Mucosa of gallbladder (tissue), 1 donor: ENCODE data around the gene TSHZ2. TPM values are rescaled to one million over a fixed set of nuclear protein-coding genes. Genes with fewer than 3 reads are reported as not detected.
A peak's percentile ranks its signal among the peaks of the same experiment; 100 is the strongest.

Source experiments
- DNase-seq: peaks from one replicate; pipeline ENCODE4 v3.0.0-alpha.2; 2020; ENCODE audit warnings: low spot score
- total RNA-seq: library from RNA; stranded (reverse); gene quantifications from one replicate; pipeline ENCODE4 v1.2.1, GENCODE V29; 2021
- donor health status: DM: no; HTN: no; CAD: no.

The TSHZ2 gene
- total RNA-seq, 1 donor from 2014 or later, result 42.9 TPM

DNA sequence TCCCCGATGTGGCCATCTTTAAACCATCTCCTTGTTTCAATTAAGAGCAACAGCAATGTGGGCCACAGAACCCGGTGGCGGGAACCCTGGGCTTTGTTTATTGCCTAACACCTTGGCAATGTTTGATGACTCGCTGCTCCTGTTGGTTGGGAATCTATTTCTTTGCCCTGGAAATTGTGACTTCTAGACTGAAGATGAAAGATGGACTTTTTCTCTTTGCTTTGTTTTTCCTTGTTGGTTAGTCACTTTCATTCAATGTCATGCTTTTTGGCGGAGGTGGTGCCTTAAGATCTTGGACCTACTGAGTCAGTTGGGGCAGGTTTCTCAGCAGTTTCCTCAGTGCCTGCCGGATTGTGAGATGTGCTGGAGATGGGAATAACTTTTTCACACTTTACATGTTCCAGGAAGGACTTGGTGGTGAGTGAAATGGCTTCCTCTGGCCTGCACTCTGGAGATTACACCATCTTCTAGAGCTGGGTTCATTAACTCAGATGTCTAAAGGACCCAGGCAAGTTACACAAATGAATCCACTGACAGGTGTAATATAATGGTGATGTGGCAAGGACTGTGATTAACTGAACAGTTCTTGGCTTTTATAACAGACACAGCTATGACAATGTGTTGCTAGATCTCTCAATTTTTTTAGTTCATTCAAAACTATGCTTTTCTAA, 56.3 kb downstream of the TSHZ2 start:
- DNase-seq, result no peak

DNA sequence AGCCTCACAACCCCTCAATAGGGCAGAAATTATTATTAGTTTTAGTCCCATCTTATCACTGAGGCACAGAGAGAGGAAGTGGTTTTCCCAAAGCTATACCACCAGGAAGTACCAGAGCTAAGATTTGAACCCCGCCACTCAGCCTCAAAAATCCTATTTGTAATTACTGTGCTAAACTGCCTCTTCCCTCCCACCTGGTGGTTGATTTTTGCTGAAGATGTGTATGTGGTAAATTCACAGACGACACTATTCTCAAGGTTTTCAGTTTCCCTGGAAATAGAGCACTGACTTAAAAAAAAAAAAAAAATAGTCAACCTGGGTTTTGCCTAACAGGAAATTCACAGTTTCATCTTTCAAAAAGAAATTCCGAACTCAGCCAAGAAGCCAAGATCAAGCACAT, 57.9 kb downstream of the TSHZ2 start:
- no peak for DNase-seq

- DNase-seq, result no peak
These were observed 59.9 kb downstream of the TSHZ2 start for GRCh38 chr20:53032046-53032445.

DNA sequence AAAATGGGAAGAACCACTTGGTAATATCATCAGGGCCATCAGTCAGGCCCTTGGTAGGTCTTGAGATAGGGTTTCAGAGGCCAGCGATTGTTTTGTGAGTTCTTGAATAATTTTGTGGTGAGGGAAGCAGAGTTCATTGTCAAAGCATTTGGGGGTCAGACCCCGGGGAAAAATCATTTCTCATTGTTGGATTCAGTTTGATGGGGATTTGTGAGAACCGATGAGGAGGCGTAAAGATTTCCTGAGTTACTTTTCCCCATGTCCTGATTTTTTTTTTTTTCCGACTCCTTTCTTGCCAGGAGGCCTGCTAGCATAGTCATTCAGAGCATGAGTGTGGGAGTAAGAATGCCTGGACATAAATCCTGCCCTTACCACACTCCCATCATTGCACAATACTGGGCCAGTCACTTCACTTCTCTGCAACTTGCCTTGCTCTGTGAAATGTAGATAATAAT, 60.3 kb downstream of the TSHZ2 start:
- DNase-seq, result no peak

- no peak for DNase-seq
These were observed 61.0 kb downstream of the TSHZ2 start for GRCh38 chr20:53033176-53033575.

- no peak for DNase-seq
These were observed 62.7 kb downstream of the TSHZ2 start for GRCh38 chr20:53034899-53035298.

- DNase-seq, result no peak
These were observed 64.8 kb downstream of the TSHZ2 start for GRCh38 chr20:53036992-53037391.

- no peak for DNase-seq
These were observed 65.5 kb downstream of the TSHZ2 start for GRCh38 chr20:53037621-53038020.

- no peak for DNase-seq
These were observed 66.1 kb downstream of the TSHZ2 start for GRCh38 chr20:53038299-53038698.

GRCh38 chr20:53040693-53041589, 68.8 kb downstream of the TSHZ2 start:
- DNase-seq, result peak; percentile 58

GRCh38 chr20:53042521-53042920, 70.4 kb downstream of the TSHZ2 start:
- no peak for DNase-seq

DNA sequence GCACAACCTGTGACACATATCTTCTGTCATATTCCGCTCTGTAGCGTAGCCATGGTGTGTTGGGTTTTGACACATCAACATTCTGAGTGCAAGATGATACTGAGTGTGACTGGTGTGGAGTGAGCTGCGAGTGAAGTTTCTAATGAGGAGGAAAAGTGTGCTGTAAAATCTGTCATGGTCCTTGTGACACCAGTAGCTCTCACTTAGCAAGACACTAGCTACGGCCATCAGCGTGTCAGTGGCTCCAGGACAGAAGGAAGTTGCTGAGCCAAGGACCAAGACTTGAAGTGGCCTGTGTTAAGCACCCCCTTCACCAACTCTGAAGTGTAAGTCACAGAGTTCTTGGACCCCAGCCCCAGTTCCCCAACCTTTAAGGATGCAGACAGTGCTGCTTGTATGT, 72.1 kb downstream of the TSHZ2 start:
- no peak for DNase-seq

GRCh38 chr20:53045941-53046340, 73.8 kb downstream of the TSHZ2 start:
- DNase-seq, result peak; percentile 55

DNA sequence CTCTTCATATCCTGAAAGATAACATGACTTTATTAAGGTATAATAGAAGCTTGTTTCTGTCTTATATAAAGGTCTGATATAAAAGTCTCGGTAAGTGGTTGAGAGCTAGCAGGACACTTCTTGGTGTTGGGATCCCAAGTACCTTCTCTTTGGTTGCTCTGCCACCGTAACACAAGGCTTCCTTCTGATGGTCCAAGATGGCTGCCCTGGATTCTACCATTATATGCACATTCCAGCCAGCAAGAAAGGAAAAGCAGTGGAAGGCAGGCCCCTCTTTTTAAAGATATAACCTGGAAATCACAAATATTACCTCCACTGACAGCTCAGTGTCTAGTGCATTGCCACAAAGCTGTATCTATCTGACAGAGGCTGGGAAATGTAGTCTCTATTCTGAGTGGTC, 75.0 kb downstream of the TSHZ2 start:
- no peak for DNase-seq

- DNase-seq, result no peak
These were observed 76.2 kb downstream of the TSHZ2 start for GRCh38 chr20:53048387-53048786.

- no peak for DNase-seq
These were observed 78.2 kb downstream of the TSHZ2 start for GRCh38 chr20:53050338-53050737.

GRCh38 chr20:53052380-53052779, 80.2 kb downstream of the TSHZ2 start:
- DNase-seq, result no peak

- no peak for DNase-seq
These were observed 81.4 kb downstream of the TSHZ2 start for GRCh38 chr20:53053595-53053994.

DNA sequence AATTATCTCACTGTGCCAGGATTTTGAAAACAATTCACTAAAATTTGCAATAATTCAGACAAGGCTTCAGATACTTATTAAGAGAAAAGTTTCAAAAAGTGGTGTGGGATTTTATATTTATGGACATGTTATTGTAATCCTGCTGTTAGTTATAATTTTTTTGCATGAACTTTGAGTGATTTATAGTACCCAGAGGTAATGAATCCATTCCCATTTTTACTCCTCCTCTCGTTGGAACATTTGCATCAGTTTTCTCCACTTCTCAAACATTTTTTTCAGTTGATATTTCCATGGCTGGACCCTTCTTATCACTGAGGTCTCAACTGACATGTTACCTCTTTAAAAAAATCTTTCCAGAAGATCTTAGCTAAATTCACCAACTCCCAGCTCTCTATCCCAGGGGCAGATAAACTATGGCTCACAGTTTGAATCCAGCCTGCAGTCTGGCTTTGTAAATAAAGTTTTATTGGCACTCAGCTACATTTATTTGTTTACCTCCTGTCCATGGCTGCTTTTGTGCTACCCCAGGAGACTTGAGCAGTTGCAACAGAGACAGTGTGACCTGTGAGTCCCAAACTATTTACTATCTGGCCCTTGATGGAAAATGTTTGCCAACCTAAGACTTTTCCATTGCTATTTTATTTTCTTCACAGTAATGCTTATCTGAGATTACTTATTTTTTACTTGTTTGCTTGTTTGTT, 83.4 kb downstream of the TSHZ2 start:
- no peak for DNase-seq

GRCh38 chr20:53057579-53057978, 85.4 kb downstream of the TSHZ2 start:
- no peak for DNase-seq

DNA sequence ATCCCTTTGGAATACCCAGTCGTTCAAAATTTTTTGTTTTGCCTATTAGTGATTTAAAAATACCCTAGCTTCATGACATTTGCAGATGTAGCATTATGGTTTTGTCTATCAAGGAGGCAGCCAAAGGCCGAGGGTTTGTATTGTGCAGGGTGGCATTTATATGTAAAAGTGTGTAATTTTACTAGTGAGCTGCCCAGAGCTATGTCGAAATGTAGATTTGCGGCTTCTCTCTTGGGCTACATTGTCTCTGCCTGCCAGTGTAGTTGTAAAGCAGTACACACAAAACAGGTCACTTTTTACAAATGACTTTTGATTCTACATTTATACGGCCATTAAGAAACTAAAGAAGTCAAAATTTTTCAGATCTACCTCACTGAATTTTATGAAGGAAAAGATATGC, 87.7 kb downstream of the TSHZ2 start:
- DNase-seq, result no peak
